GM18505 (cell line): ENCODE data around the gene ZNF683.
"Not testable (repeated sequence)": the region's sequence is repeated elsewhere in the genome, so short reads cannot be mapped to it uniquely, and the experiment has no call there.

ENCODE experiments used
- ATAC-seq: cut with Tn5 transposase; IDR thresholded peaks from one replicate; pipeline ENCODE4 v1.9.1; 2021; ENCODE audit not compliant: unreplicated experiment
- POLR2A ChIP-seq: IDR thresholded peaks from 4 replicates; pipeline ENCODE4 v1.6.1; 2011; ENCODE audit warnings: borderline replicate concordance; ENCODE audit not compliant: insufficient read depth, insufficient read length; ENCODE audit errors: extremely low read depth

Gene ZNF683

GRCh38 chr1:26403656-26404055, 31.1 kb upstream of the ZNF683 start:
- TF ChIP-seq POLR2A = no peak
- ATAC-seq = no peak

DNA sequence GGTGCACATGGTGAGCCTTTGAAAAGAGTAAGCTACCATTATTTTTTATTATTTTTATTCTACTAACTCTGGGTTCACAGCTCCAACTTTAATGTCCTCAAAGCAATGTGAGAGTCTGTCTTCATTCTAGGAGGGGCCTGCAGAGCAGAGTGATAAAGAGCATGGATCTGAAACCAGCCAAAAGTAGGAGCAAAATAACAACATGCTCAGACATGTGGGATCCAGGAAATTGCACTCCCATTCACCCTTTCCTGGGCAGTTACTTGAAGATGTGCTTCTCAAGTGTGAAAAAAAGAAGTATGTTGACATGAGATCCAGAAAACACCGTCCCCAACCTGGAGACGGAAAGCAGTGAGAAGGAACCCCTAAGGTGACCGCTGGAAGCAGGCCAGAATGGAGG, 29.3 kb upstream of the ZNF683 start:
- no peak for ATAC-seq
- TF ChIP-seq POLR2A = no peak

GRCh38 chr1:26399034-26399433, 26.5 kb upstream of the ZNF683 start:
- no peak for TF ChIP-seq POLR2A
- no peak for ATAC-seq

DNA sequence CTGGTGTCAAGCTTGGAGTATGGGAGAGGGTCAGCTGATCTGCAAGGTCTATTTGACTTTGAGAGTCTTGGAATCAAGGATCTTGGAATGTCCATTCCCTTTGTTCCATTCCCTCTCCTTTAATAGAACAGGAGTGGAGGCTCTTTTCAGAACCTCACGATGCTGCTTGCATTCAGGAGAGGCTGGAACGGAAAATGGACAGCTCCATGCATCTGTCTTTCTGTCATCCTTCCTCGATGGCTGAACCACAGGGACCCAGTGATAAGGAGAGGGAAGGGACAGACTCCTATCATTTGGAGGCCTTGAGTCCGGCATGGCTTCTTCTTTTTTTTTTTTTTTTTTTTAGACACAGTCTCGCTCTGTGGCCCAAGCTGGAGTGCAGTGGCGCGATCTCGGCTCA, 23.2 kb upstream of the ZNF683 start:
- ATAC-seq = no peak
- no peak for TF ChIP-seq POLR2A

- no peak for TF ChIP-seq POLR2A
Measured at GRCh38 chr1:26391450-26391849, 18.9 kb upstream of the ZNF683 start.

DNA sequence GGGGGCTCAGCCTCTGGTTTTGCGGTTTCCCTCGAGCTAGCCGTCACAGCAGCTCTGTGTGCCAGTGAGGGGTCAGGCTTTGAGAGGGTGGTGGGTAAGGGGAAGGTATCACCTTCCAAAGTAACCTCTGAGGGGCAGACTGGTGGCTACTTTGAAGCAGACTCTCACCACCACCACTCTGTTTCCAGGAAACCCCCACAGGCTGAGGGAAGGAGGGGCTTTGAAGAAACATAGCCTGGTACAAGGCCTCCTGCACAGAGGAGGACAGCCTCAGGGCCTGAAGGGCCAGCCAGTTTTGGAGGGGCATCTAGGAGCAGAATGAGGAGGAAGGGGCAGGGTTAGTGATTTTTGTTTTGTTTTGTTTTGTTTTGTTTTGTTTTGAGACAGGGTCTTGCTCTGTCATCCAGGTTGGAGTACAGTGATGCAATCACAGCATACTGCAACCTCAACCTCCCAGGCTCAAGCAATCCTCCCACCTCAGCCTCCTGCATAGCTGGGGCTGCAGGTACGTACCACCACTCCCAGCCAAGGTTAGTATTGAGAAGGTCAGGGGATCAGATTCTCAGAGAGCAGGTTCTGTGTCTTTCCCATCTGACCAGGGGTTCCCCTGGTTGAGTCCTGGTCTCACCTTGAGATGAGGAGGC, 17.2 kb upstream of the ZNF683 start:
- no peak for ATAC-seq

More at GRCh38 chr1:26391450-26391849, 18.9 kb upstream of the ZNF683 start:
- no peak for ATAC-seq

DNA sequence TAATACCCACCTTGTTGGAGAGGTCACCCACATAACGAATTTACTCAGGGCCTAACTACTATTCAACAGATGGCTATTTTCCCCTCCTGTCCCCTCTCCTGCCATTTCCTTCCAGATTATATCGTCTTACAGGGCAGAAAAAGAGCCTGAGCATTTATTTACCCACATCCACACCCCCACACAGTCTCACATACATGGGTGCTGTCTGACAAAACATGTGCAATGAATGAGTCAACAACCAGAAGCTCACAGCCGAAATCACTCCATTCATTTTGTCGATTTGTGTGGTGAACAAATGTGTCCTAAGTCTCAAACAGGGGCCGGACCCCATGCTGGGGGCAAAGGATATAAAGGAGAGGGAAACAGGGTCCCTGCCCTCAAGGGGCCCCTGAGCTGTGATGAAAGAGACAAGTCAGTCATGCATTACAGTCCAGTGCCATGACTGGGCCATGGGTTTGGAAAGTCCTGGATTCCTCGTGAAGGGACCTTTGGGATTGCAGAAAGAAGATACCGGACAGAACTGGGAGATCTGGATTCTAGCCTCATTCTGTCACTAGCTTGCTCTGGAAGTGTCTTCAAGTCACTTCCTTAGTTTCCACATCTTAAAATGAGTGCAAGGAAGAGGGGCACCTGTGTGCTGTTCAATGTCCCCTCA, 16.4 kb upstream of the ZNF683 start:
- ATAC-seq = no peak
- TF ChIP-seq POLR2A = no peak

More for the DNA sequence above, 17.2 kb upstream of the ZNF683 start:
- no peak for TF ChIP-seq POLR2A

DNA sequence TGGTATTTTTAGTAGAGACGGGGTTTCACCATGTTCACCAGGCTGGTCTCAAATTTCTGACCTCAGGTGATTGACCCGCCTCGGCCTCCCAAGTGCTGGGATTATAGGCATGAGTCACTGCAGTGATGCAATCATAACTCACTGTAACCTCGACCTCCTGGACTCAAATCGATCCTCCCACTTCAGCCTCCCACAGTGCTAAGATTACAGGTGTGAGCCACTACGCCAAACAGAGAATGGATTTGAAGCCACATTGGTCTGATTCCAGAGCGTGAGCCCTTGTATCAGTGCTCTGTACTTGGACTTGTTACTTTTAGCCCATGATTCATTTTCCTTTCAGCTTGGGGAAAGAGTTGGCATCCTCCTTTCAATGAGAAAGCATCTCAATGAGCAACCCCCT, 14.9 kb upstream of the ZNF683 start:
- ATAC-seq = no peak
- TF ChIP-seq POLR2A = no peak

GRCh38 chr1:26385063-26385462, 12.5 kb upstream of the ZNF683 start:
- not testable (repeated sequence) for ATAC-seq

DNA sequence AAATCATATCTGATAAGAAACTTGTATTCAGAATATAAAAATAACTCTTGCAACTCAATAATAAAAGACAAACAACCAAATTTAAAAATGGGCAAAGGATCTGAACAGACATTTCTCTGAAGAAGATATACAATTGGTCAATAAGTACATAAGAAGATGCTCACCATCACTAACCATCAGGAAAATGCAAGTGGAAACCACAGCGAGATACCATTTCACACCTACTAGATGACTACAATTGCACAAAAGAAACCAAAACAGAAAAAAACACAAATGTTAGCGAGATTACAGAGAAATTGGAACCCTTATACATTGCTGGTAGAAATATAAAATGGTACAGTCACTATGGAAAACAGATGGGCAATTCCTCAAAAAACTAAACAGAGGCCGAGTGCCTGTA, 11.5 kb upstream of the ZNF683 start:
- no peak for TF ChIP-seq POLR2A
- no peak for ATAC-seq

DNA sequence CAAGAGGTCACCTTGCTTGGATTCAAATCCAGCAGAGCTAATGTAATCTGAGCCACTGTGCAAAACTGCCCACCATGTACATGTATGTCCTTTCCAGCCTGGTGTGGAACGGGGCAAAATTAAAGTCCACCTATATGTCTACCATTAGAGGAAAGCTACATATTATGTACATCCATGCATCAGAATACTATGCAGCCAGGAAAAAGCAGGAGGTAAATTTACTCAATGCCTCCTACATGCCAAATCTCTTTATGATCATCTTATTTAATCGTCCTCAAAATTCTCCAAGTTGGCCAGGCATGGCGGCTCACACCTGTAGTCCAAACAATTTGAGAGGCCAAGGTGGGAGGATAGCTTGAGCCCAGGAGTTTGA, 6.3 kb upstream of the ZNF683 start:
- TF ChIP-seq POLR2A = no peak
- no peak for ATAC-seq

GRCh38 chr1:26378088-26378878, 5.7 kb upstream of the ZNF683 start:
- ATAC-seq = no peak
- no peak for TF ChIP-seq POLR2A

DNA sequence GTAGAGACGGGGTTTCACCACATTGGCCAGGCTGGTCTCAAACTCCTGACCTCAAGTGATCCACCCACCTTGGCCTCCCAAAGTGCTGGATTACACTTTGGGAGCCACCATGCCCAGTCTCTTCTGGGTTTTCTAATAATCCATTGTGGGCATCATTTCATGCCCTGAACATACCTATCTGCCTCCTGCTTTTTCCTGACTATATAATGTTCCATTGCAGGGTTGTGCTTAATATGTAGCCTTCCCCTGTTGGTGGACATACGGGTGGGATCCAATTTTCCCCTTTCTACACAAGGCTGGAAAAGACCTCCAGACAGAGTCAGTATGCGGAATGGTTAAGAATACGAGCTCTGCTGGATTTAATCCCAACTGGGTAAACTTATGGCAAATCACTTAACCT, 3.5 kb upstream of the ZNF683 start:
- no peak for TF ChIP-seq POLR2A
- ATAC-seq = no peak

DNA sequence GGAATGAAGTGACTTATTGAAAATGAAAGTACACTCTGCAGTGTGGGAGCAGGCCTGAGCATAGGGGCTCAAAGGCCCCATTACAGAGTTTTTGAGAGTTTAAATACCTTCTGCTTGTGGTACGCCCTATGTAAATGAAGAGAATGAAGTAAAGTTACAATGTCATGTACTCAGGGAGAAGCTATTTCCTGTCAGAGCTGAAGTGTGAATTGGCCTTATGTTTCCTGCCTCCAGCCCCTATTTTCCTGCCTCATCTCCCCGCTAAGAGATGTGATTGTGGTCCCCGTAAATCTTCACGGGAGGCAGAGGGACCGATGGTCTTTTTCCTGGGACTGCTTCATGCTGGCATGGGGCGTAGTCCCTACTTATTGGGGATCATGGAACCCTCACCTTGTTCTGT, 2.5 kb upstream of the ZNF683 start:
- no peak for ATAC-seq
- TF ChIP-seq POLR2A = no peak

DNA sequence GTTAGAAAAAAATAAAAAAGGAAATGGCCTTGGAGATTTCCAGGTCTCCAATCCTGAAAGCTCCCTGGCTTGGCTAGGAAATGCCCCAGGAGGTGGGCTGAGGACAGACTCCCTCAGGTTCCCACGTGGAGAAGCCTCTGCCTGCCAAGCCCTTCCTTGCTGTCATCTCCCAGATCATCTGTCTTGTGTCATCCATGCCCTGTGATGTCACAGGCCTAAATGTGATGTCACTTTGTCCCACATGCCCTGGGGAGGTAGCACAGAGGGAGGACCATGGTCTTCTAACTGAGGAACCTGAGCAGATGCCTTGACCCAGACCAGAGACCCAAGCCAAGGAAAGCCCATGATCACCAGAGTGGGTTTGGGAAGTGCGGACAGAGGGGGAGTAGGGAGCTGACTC, 1.8 kb upstream of the ZNF683 start:
- not testable (repeated sequence) for ATAC-seq
